ENCODE results near the gene PCSK5.

The PCSK5 gene

GRCh38 chr9:76155361-76155760, 264.9 kb downstream of the PCSK5 start:
- no peak for DNase-seq

GRCh38 chr9:76158713-76159112, 268.2 kb downstream of the PCSK5 start:
- no peak for DNase-seq

GRCh38 chr9:76159293-76159926, 268.9 kb downstream of the PCSK5 start:
- DNase-seq, result no peak

GRCh38 chr9:76161106-76161505, 270.6 kb downstream of the PCSK5 start:
- DNase-seq, result no peak

GRCh38 chr9:76161541-76161940, 271.1 kb downstream of the PCSK5 start:
- no peak for DNase-seq

GRCh38 chr9:76162086-76162730, 271.7 kb downstream of the PCSK5 start:
- no peak for DNase-seq

GRCh38 chr9:76162751-76163500, 272.5 kb downstream of the PCSK5 start:
- DNase-seq, result no peak

GRCh38 chr9:76166526-76166925, 276.1 kb downstream of the PCSK5 start:
- no peak for DNase-seq

GRCh38 chr9:76176171-76176570, 285.7 kb downstream of the PCSK5 start:
- no peak for DNase-seq

- no peak for DNase-seq
These were observed 287.5 kb downstream of the PCSK5 start for GRCh38 chr9:76177931-76178330.

- DNase-seq, result no peak
These were observed 290.1 kb downstream of the PCSK5 start for GRCh38 chr9:76180541-76180940.

- DNase-seq, result no peak
These were observed 290.7 kb downstream of the PCSK5 start for GRCh38 chr9:76181020-76181641.

GRCh38 chr9:76181781-76182180, 291.3 kb downstream of the PCSK5 start:
- DNase-seq, result no peak

GRCh38 chr9:76185432-76185831, 295.0 kb downstream of the PCSK5 start:
- no peak for DNase-seq

GRCh38 chr9:76188286-76188685, 297.8 kb downstream of the PCSK5 start:
- DNase-seq, result no peak

- DNase-seq, result no peak
These were observed 298.4 kb downstream of the PCSK5 start for GRCh38 chr9:76188905-76189304.

- DNase-seq, result no peak
These were observed 301.0 kb downstream of the PCSK5 start for GRCh38 chr9:76191493-76191892.

GRCh38 chr9:76192013-76192412, 301.5 kb downstream of the PCSK5 start:
- no peak for DNase-seq

- no peak for DNase-seq
These were observed 304.4 kb downstream of the PCSK5 start for GRCh38 chr9:76194896-76195295.

GRCh38 chr9:76198336-76198735, 307.9 kb downstream of the PCSK5 start:
- DNase-seq, result no peak

GRCh38 chr9:76200315-76200714, 309.8 kb downstream of the PCSK5 start:
- no peak for DNase-seq

- no peak for DNase-seq
These were observed 310.3 kb downstream of the PCSK5 start for GRCh38 chr9:76200745-76201144.

- DNase-seq, result no peak
These were observed 312.9 kb downstream of the PCSK5 start for GRCh38 chr9:76203373-76203772.

GRCh38 chr9:76206821-76207220, 316.3 kb downstream of the PCSK5 start:
- DNase-seq, result no peak

All from activated CD4-positive, CD25-positive, alpha-beta regulatory T cell (primary cell).